Suprapubic skin (tissue), 4 donors: ENCODE results near the gene DMGDH.

Experiments used
- POLR2A ChIP-seq, 2 donors: fragments of 450-650 bp; IDR thresholded peaks; one replicate each; pipeline ENCODE4 v1.6.1; 2017; ENCODE audit warnings: antibody characterized with exemption in 2 of 2, mild to moderate bottlenecking in 2 of 2, moderate library complexity in 2 of 2
- POLR2AphosphoS5 ChIP-seq, 3 donors: sonication (generic); formaldehyde crosslinking; IDR thresholded peaks; one replicate each; pipeline ENCODE4 v1.6.1; 2017; ENCODE audit warnings: antibody characterized with exemption in 3 of 3
- TF ChIP-seq, protein P1 (sequence below), 2 donors: fragments of 200-600 bp in 1 of 2; fragments of 450-650 bp in 1 of 2; sonication (generic) in 1 of 2; IDR thresholded peaks; one replicate each; pipeline ENCODE4 v1.5.1; 2016 to 2019; ENCODE audit warnings: antibody characterized with exemption in 2 of 2, mild to moderate bottlenecking in 1 of 2, moderate library complexity in 1 of 2

DNA sequence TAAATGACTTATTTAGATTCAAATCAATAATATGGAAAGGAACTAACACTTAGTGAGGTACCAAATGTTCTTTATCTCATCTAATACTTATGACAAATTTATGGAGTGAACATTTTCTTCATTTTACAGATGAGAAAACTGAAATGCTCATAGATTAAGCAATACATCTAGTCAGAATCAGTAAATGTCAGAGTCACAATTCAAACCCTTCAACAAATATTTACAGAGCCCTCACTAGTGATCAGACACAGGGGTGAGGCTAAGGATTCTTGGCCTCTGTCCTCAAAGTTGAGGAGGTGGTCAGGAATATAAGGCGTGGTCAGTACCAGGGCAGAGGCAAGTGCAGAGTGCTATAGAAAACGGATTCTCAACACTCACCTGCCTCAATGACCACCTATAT, 54.8 kb downstream of the DMGDH start:
- TF ChIP-seq POLR2A (IDR thresholded peaks at IDR 0.05): no peak
- TF ChIP-seq, protein P1, sequence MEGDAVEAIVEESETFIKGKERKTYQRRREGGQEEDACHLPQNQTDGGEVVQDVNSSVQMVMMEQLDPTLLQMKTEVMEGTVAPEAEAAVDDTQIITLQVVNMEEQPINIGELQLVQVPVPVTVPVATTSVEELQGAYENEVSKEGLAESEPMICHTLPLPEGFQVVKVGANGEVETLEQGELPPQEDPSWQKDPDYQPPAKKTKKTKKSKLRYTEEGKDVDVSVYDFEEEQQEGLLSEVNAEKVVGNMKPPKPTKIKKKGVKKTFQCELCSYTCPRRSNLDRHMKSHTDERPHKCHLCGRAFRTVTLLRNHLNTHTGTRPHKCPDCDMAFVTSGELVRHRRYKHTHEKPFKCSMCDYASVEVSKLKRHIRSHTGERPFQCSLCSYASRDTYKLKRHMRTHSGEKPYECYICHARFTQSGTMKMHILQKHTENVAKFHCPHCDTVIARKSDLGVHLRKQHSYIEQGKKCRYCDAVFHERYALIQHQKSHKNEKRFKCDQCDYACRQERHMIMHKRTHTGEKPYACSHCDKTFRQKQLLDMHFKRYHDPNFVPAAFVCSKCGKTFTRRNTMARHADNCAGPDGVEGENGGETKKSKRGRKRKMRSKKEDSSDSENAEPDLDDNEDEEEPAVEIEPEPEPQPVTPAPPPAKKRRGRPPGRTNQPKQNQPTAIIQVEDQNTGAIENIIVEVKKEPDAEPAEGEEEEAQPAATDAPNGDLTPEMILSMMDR (IDR thresholded peaks at IDR 0.05): no peak
- TF ChIP-seq POLR2AphosphoS5 (IDR thresholded peaks at IDR 0.05): no peak
